Neural cell (in vitro differentiated cells): ENCODE measurements around the gene CCDC69. TPM values are rescaled to one million over a fixed set of nuclear protein-coding genes. Genes with fewer than 3 reads are reported as not detected.
A peak's percentile ranks its signal among the peaks of the same experiment; 100 is the strongest.

Source experiments
- H2AFZ ChIP-seq: fragments of 200-600, 300-800 bp; sonication (generic), shearing (Covaris generic); 2 replicates; pipeline ENCODE4 v1.6.0; 2014; ENCODE audit warnings: low read depth, mild to moderate bottlenecking, antibody characterized with exemption, low read length, moderate library complexity
- H3F3A ChIP-seq: fragments of 200-600 bp; shearing (Covaris generic); 2 replicates; pipeline ENCODE4 v1.6.1; 2016; ENCODE audit warnings: mild to moderate bottlenecking, moderate library complexity, mixed read lengths, antibody characterized with exemption, low read length; ENCODE audit not compliant: insufficient read depth, poor library complexity, severe bottlenecking
- H3K27ac ChIP-seq: fragments of 200-600, 300-800 bp; sonication (generic), shearing (Covaris generic); 2 replicates; pipeline ENCODE4 v1.5.1; 2014; ENCODE audit warnings: mild to moderate bottlenecking, low read length, moderate library complexity
- H3K27me3 ChIP-seq: fragments of 300-800, 200-600 bp; sonication (generic), shearing (Covaris generic); 2 replicates; pipeline ENCODE4 v1.6.0; 2014; ENCODE audit warnings: mild to moderate bottlenecking, low read depth, low read length, moderate library complexity; ENCODE audit not compliant: insufficient read depth
- H3K36me3 ChIP-seq: fragments of 300-800, 200-600 bp; sonication (generic), shearing (Covaris generic); 2 replicates; pipeline ENCODE4 v1.5.1; 2014; ENCODE audit warnings: mild to moderate bottlenecking, antibody characterized with exemption, low read length, moderate library complexity; ENCODE audit not compliant: insufficient read depth
- H3K4me2 ChIP-seq: fragments of 300-800, 200-600 bp; sonication (generic), shearing (Covaris generic); 2 replicates; pipeline ENCODE4 v1.6.0; 2014; ENCODE audit warnings: mild to moderate bottlenecking, low read length
- H3K4me3 ChIP-seq: fragments of 300-800, 200-600 bp; sonication (generic), shearing (Covaris generic); 2 replicates; pipeline ENCODE4 v1.5.1; 2014; ENCODE audit warnings: mild to moderate bottlenecking, low read length, moderate library complexity
- H3K79me2 ChIP-seq: fragments of 200-600 bp; shearing (Covaris generic); replicated peaks from 2 replicates; pipeline ENCODE4 v1.6.0; 2014; ENCODE audit warnings: mild to moderate bottlenecking, low read length, moderate library complexity; ENCODE audit not compliant: insufficient read depth
- H3K9ac ChIP-seq: fragments of 300-800, 200-600 bp; sonication (generic), shearing (Covaris generic); 2 replicates; pipeline ENCODE4 v1.6.1; 2016; ENCODE audit warnings: mild to moderate bottlenecking, low read length, mixed read lengths
- H3K9me2 ChIP-seq: fragments of 200-600 bp; shearing (Covaris generic); 2 replicates; pipeline ENCODE4 v1.6.1; 2016; ENCODE audit warnings: mild to moderate bottlenecking, low read length, mixed read lengths; ENCODE audit not compliant: insufficient read depth
- H3K9me3 ChIP-seq: fragments of 200-600, 300-800 bp; sonication (generic), shearing (Covaris generic); 2 replicates; pipeline ENCODE4 v1.6.1; 2016; ENCODE audit warnings: mild to moderate bottlenecking, mixed run types, low read length, moderate library complexity, mixed read lengths
- H4K20me1 ChIP-seq: fragments of 200-600 bp; shearing (Covaris generic); 2 replicates; pipeline ENCODE4 v1.6.1; 2016; ENCODE audit warnings: mild to moderate bottlenecking, mixed run types; ENCODE audit not compliant: insufficient read depth
- EP300 ChIP-seq: fragments of 450-650 bp; conservative IDR thresholded peaks from 2 replicates; pipeline ENCODE4 v1.6.1; 2014; ENCODE audit warnings: antibody characterized with exemption, mild to moderate bottlenecking, moderate library complexity; ENCODE audit not compliant: poor library complexity, severe bottlenecking
- EZH2 ChIP-seq: fragments of 200-600, 300-800 bp; shearing (Covaris generic), sonication (generic); IDR thresholded peaks from 2 replicates; pipeline ENCODE4 v1.6.1; 2014; ENCODE audit warnings: antibody characterized with exemption, low read length, borderline replicate concordance, mild to moderate bottlenecking; ENCODE audit not compliant: insufficient read depth, poor library complexity, severe bottlenecking
- MXI1 ChIP-seq: fragments of 450-650 bp; conservative IDR thresholded peaks from 2 replicates; pipeline ENCODE4 v1.6.1; 2014; ENCODE audit warnings: antibody characterized with exemption, mild to moderate bottlenecking; ENCODE audit not compliant: poor library complexity, severe bottlenecking
- POLR2AphosphoS5 ChIP-seq: IDR thresholded peaks from 2 replicates; pipeline ENCODE4 v1.6.1; 2012
- RAD21 ChIP-seq: fragments of 450-650 bp; conservative IDR thresholded peaks from 2 replicates; pipeline ENCODE4 v1.6.1; 2014; ENCODE audit warnings: antibody characterized with exemption, mild to moderate bottlenecking, moderate library complexity
- SMC3 ChIP-seq: fragments of 450-650 bp; conservative IDR thresholded peaks from 2 replicates; pipeline ENCODE4 v1.6.1; 2014; ENCODE audit warnings: antibody characterized with exemption, mild to moderate bottlenecking, moderate library complexity; ENCODE audit not compliant: poor library complexity
- TAF1 ChIP-seq: IDR thresholded peaks from 2 replicates; pipeline ENCODE4 v1.6.1; 2012; ENCODE audit warnings: low read depth
- polyA minus RNA-seq: library from RNA; depleted of rRNA, polyadenylated mRNA; stranded (reverse); fragments of >200 nt; gene quantifications from 2 replicates; pipeline ENCODE4 v1.2.3, GENCODE V29; 2014
- polyA plus RNA-seq: library from polyadenylated mRNA; depleted of rRNA; stranded (reverse); fragments of >200 nt; gene quantifications from 2 replicates; pipeline ENCODE4 v1.2.3, GENCODE V29; 2014
- TF ChIP-seq, protein P1 (sequence below): IDR thresholded peaks from 2 replicates; pipeline ENCODE4 v1.6.1; 2012; ENCODE audit warnings: borderline replicate concordance
- TF ChIP-seq, protein P2 (sequence below): fragments of 450-650 bp; IDR thresholded peaks from 2 replicates; pipeline ENCODE4 v1.5.1; 2014; ENCODE audit warnings: antibody characterized with exemption, mild to moderate bottlenecking, moderate library complexity; ENCODE audit not compliant: poor library complexity, severe bottlenecking

CCDC69 gene, protein sequence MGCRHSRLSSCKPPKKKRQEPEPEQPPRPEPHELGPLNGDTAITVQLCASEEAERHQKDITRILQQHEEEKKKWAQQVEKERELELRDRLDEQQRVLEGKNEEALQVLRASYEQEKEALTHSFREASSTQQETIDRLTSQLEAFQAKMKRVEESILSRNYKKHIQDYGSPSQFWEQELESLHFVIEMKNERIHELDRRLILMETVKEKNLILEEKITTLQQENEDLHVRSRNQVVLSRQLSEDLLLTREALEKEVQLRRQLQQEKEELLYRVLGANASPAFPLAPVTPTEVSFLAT
- not detected in 2 replicates for polyA plus RNA-seq
- polyA minus RNA-seq, result not detected in 2 replicates

DNA sequence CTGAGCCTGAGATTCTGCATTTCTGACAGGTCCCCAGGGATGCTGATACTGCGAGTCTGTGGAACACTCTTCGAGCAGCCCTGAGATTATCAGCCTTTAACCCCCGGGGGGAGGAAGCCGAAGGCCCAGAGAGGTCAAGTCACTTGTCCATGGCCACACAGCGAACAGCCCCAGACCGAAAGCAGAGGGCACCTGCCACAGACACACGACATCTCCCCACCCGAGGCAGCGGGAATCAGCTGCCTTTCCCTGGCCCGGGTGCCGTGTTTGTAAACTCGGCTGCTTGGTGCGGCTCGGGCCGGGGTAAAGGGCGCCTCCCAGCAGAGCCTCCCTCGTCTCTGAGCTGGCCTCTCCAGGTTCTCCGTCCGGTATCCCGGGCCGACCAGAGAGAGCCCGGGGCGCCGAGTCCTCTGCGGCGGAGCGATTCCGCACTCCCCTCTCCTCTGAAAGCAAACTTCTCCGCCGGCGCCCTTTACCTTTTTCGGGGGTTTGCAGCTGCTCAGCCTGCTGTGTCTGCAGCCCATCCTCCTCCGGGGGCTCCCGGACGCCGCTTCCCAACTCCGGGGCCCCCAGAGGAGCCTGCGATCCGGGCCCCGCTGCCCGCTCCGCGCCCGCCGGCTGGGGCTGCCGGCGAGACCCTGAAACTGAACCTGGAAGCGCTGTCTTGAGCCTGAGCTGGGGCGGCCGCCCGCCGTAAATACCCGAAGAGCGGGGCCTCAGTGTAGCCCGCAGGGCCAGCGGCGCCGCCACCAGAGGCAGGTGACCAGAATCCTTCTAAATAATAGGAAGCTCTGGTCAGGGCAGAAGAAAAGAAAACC lies at the start of gene CCDC69:
CCDC69 (minus strand) TSS at position 646 of the 818 bp plus-strand sequence; CDS start at position 524, 122 bp downstream.
- Histone ChIP-seq H3K9ac (peak within 1 kb of the TSS; percentile 36), H3K9me3 (no peaks in the 10 kb centered on the region), H4K20me1 (no peaks in the 10 kb centered on the region), H3K4me2 (peak within 1 kb of the TSS; percentile 39), H3K36me3 (no peaks in the 10 kb centered on the region), H3K27me3 (peaks cover 17% of the 10 kb centered on the region), H3F3A (no peaks in the 10 kb centered on the region), H3K27ac (no peak within 1 kb of the TSS), H3K9me2 (no peaks in the 10 kb centered on the region), H2AFZ (peak within 1 kb of the TSS; percentile 14), H3K79me2 (no peaks in the 10 kb centered on the region), H3K4me3 (peak within 1 kb of the TSS; percentile 76)
- TF ChIP-seq SMC3 (no peak), TAF1 (no peak), EZH2 (no peak)
- TF ChIP-seq, protein P1, sequence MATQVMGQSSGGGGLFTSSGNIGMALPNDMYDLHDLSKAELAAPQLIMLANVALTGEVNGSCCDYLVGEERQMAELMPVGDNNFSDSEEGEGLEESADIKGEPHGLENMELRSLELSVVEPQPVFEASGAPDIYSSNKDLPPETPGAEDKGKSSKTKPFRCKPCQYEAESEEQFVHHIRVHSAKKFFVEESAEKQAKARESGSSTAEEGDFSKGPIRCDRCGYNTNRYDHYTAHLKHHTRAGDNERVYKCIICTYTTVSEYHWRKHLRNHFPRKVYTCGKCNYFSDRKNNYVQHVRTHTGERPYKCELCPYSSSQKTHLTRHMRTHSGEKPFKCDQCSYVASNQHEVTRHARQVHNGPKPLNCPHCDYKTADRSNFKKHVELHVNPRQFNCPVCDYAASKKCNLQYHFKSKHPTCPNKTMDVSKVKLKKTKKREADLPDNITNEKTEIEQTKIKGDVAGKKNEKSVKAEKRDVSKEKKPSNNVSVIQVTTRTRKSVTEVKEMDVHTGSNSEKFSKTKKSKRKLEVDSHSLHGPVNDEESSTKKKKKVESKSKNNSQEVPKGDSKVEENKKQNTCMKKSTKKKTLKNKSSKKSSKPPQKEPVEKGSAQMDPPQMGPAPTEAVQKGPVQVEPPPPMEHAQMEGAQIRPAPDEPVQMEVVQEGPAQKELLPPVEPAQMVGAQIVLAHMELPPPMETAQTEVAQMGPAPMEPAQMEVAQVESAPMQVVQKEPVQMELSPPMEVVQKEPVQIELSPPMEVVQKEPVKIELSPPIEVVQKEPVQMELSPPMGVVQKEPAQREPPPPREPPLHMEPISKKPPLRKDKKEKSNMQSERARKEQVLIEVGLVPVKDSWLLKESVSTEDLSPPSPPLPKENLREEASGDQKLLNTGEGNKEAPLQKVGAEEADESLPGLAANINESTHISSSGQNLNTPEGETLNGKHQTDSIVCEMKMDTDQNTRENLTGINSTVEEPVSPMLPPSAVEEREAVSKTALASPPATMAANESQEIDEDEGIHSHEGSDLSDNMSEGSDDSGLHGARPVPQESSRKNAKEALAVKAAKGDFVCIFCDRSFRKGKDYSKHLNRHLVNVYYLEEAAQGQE, result no peak
- TF ChIP-seq, protein P2, sequence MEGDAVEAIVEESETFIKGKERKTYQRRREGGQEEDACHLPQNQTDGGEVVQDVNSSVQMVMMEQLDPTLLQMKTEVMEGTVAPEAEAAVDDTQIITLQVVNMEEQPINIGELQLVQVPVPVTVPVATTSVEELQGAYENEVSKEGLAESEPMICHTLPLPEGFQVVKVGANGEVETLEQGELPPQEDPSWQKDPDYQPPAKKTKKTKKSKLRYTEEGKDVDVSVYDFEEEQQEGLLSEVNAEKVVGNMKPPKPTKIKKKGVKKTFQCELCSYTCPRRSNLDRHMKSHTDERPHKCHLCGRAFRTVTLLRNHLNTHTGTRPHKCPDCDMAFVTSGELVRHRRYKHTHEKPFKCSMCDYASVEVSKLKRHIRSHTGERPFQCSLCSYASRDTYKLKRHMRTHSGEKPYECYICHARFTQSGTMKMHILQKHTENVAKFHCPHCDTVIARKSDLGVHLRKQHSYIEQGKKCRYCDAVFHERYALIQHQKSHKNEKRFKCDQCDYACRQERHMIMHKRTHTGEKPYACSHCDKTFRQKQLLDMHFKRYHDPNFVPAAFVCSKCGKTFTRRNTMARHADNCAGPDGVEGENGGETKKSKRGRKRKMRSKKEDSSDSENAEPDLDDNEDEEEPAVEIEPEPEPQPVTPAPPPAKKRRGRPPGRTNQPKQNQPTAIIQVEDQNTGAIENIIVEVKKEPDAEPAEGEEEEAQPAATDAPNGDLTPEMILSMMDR, result peak; percentile 41

DNA sequence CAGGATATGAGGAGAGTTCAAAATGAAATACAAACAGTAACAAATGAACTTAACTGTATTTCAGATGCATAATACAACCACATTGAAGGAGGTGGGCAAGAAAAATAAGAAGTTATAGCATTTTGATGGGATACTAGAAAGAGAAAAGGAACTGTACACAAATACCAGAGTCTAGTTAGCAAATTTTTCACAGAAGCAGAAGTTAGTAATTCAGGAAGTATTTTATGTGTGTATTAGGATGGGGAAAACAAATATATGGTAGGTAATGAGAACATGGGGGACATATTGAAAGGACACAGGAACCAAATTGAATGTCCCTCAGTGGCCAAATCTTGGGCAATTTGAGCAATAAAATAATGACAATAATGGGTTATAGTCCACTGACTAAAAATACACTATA lies 47.4 kb upstream of the CCDC69 start:
- TF ChIP-seq, protein P2, result no peak
- no peak for TF ChIP-seq RAD21
- TF ChIP-seq MXI1, result no peak
- TF ChIP-seq SMC3, result no peak
- TF ChIP-seq EP300, result no peak
- TF ChIP-seq POLR2AphosphoS5, result no peak
- TF ChIP-seq EZH2, result no peak
- TF ChIP-seq, protein P1, result no peak
- no peak for TF ChIP-seq TAF1
- H3K79me2 ChIP-seq, result no peaks in the 10 kb centered on the region
- H2AFZ ChIP-seq, result no peak overlapping the region
- H3K4me2 ChIP-seq, result no peak overlapping the region
- no peaks in the 10 kb centered on the region for H4K20me1 ChIP-seq
- H3K27me3 ChIP-seq, result no peaks in the 10 kb centered on the region
- H3F3A ChIP-seq, result no peaks in the 10 kb centered on the region
- no peaks in the 10 kb centered on the region for H3K36me3 ChIP-seq
- H3K9me2 ChIP-seq, result no peaks in the 10 kb centered on the region
- H3K27ac ChIP-seq, result no peak overlapping the region
- H3K9ac ChIP-seq, result no peak overlapping the region
- H3K4me3 ChIP-seq, result no peak overlapping the region
- H3K9me3 ChIP-seq, result no peaks in the 10 kb centered on the region
